ENCODE data around the gene ASPHD1. TPM values are rescaled to one million over a fixed set of nuclear protein-coding genes. Genes with fewer than 3 reads are reported as not detected.

ASPHD1 gene
- total RNA-seq, 1 experiment from 2014 or later, result 2.0 TPM

GRCh38 chr16:29862383-29862883 is 37.9 kb upstream of the ASPHD1 start:
- peak overlapping the region; percentile 78 for H2AFZ ChIP-seq (ENCODE audit: low read length)
- no peaks in the 10 kb centered on the region for H3K9me2 ChIP-seq (replicated peaks; ENCODE audit: low read length)
- ChIA-PET CTCF (no interaction called here), POLR2A (ENCODE audit: unreplicated experiment) (no interaction called here)
- ATAC-seq (peak; percentile 30), DNase-seq (peak; percentile 5)
- peaks cover 17% of the 10 kb centered on the region for H3K79me2 ChIP-seq (ENCODE audit: low read length)
- no peaks in the 10 kb centered on the region for H3K27me3 ChIP-seq (ENCODE audit: low read length)
- no peak for TF ChIP-seq EZH2phosphoT487 (IDR thresholded peaks at IDR 0.05; ENCODE audit: borderline replicate concordance, low read length)
- no peak for TF ChIP-seq EZH2 (IDR thresholded peaks at IDR 0.05; ENCODE audit: low read length, unreplicated experiment)
- TF ChIP-seq, protein P1, sequence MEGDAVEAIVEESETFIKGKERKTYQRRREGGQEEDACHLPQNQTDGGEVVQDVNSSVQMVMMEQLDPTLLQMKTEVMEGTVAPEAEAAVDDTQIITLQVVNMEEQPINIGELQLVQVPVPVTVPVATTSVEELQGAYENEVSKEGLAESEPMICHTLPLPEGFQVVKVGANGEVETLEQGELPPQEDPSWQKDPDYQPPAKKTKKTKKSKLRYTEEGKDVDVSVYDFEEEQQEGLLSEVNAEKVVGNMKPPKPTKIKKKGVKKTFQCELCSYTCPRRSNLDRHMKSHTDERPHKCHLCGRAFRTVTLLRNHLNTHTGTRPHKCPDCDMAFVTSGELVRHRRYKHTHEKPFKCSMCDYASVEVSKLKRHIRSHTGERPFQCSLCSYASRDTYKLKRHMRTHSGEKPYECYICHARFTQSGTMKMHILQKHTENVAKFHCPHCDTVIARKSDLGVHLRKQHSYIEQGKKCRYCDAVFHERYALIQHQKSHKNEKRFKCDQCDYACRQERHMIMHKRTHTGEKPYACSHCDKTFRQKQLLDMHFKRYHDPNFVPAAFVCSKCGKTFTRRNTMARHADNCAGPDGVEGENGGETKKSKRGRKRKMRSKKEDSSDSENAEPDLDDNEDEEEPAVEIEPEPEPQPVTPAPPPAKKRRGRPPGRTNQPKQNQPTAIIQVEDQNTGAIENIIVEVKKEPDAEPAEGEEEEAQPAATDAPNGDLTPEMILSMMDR (conservative IDR thresholded peaks at IDR 0.05; ENCODE audit: low read depth, low read length), result no peak
- peak overlapping the region; percentile 77 for H3K9ac ChIP-seq (ENCODE audit: low read length)
- no peaks in the 10 kb centered on the region for H3F3A ChIP-seq (ENCODE audit: low read length, unreplicated experiment)
- BruUV-seq (replicated peaks), result no TSS peak
- intact Hi-C loops (cut with micrococcal nuclease), result loop anchor here (2.0 to 5.0 kb wide), 3 partner anchors 45 to 160 kb away; partner anchors contain the start of genes C16orf92, INO80E and PAGR1
- peak overlapping the region; percentile 92 for H3K4me2 ChIP-seq (ENCODE audit: low read length)
- H3K4me3 ChIP-seq (ENCODE audit: low read length), result peak overlapping the region; percentile 78
- H3K27ac ChIP-seq (ENCODE audit: low read length), result no peak overlapping the region
- no peaks in the 10 kb centered on the region for H3K36me3 ChIP-seq (ENCODE audit: low read depth, low read length)
- H4K20me1 ChIP-seq (ENCODE audit: low read length), result no peaks in the 10 kb centered on the region
- no peaks in the 10 kb centered on the region for H3K9me3 ChIP-seq (ENCODE audit: low read length)
- no peaks in the 10 kb centered on the region for H3K4me1 ChIP-seq (ENCODE audit: insufficient read depth, low read length)

GRCh38 chr16:29862884-29863668 is 37.2 kb upstream of the ASPHD1 start, which contains the start of gene CDIPT:
CDIPT (minus strand) TSS chr16:29863226; CDS start chr16:29862857, 369 bp downstream.
- intact Hi-C loops (cut with micrococcal nuclease), result loop anchor here (2.0 to 5.0 kb wide), 3 partner anchors 46 to 159 kb away; partner anchors contain the start of genes C16orf92, INO80E and PAGR1
- no TSS peak for BruUV-seq (replicated peaks)

More at GRCh38 chr16:29862884-29863668, 37.2 kb upstream of the ASPHD1 start, which contains the start of gene CDIPT:
- Histone ChIP-seq H3K4me3 (ENCODE audit: low read length) (peak within 1 kb of the TSS; percentile 78), H3K9me3 (ENCODE audit: low read length) (no peaks in the 10 kb centered on the region), H3K27me3 (ENCODE audit: low read length) (no peaks in the 10 kb centered on the region), H3K9ac (ENCODE audit: low read length) (peak within 1 kb of the TSS; percentile 77), H3K4me2 (ENCODE audit: low read length) (peak within 1 kb of the TSS; percentile 92), H3K4me1 (ENCODE audit: insufficient read depth, low read length) (no peaks in the 10 kb centered on the region), H3F3A (ENCODE audit: low read length, unreplicated experiment) (no peaks in the 10 kb centered on the region), H3K36me3 (ENCODE audit: low read depth, low read length) (no peaks in the 10 kb centered on the region), H3K27ac (ENCODE audit: low read length) (peak within 1 kb of the TSS; percentile 65), H3K79me2 (ENCODE audit: low read length) (peaks cover 17% of the 10 kb centered on the region), H4K20me1 (ENCODE audit: low read length) (no peaks in the 10 kb centered on the region), H2AFZ (ENCODE audit: low read length) (peak within 1 kb of the TSS; percentile 78), H3K9me2 (replicated peaks; ENCODE audit: low read length) (no peaks in the 10 kb centered on the region)
- POLR2A ChIA-PET (ENCODE audit: unreplicated experiment), result no interaction called here
- ATAC-seq, result peak; percentile 98
- peak; percentile 93 for DNase-seq
- no peak for TF ChIP-seq EZH2 (IDR thresholded peaks at IDR 0.05; ENCODE audit: low read length, unreplicated experiment)
- TF ChIP-seq, protein P1 (conservative IDR thresholded peaks at IDR 0.05; ENCODE audit: low read depth, low read length), result peak; percentile 74
- CTCF ChIA-PET, result interaction anchor here (1.0 kb wide), 1 partner anchor 37 kb away, joined by 3 read pairs; the partner anchor contains the start of genes ASPHD1 and SEZ6L2
